SK-N-SH (cell line): ENCODE data around the gene TWNK. TPM values are rescaled to one million over a fixed set of nuclear protein-coding genes. Genes with fewer than 3 reads are reported as not detected.

Experiments used
- CTCF ChIA-PET: fragments of 300-600, 350-600 bp; formaldehyde crosslinking; extraction: SDS; loops from one replicate; lab custom pipeline; 2021; lab: Yijun Ruan, JAX
- POLR2A ChIA-PET: fragments of 350-600 bp; sonication (Branson Sonifier 250); formaldehyde crosslinking; extraction: SDS; loops from one replicate; lab custom pipeline; 2020; ENCODE audit warnings: antibody characterized with exemption, inconsistent platforms; lab: Yijun Ruan, JAX
- DNase-seq: peaks from one replicate; pipeline ENCODE4 v3.0.0; 2012
- H2AFZ ChIP-seq: fragments of 200-600 bp; sonication (generic); 2 replicates; pipeline ENCODE4 v1.8.1; 2016; ENCODE audit warnings: antibody characterized with exemption, mild to moderate bottlenecking, low read depth
- H3F3A ChIP-seq: fragments of 200-600 bp; sonication (generic); replicated peaks from 2 replicates; pipeline ENCODE3; 2016; ENCODE audit warnings: antibody characterized with exemption, mild to moderate bottlenecking; ENCODE audit not compliant: insufficient read depth
- H3K27ac ChIP-seq, 2 experiments: fragments of 200-500 bp in 1 of 2; fragments of 200-600 bp in 1 of 2; sonication (Bioruptor generic) in 1 of 2; sonication (generic), shearing (Covaris generic) in 1 of 2; 2 replicates each; pipeline versions ENCODE4 v1.5.1 to v1.6.1; 2014 to 2016; ENCODE audit warnings: low read depth in 2 of 2, inconsistent platforms in 1 of 2, low read length in 1 of 2, mild to moderate bottlenecking in 1 of 2, mixed read lengths in 1 of 2
- H3K27me3 ChIP-seq: fragments of 200-600 bp; sonication (generic), shearing (Covaris generic); 2 replicates; pipeline ENCODE4 v1.6.1; 2016; ENCODE audit warnings: mixed run types; ENCODE audit not compliant: insufficient read depth
- H3K36me3 ChIP-seq, 2 experiments: fragments of 200-500 bp in 1 of 2; fragments of 200-600 bp in 1 of 2; sonication (Bioruptor generic) in 1 of 2; sonication (generic) in 1 of 2; replicated peaks in 1 of 2; 2 replicates each; pipeline versions ENCODE3 to v1.5.1; 2014 to 2016; ENCODE audit warnings: low read length in 1 of 2, mild to moderate bottlenecking in 1 of 2; ENCODE audit not compliant: insufficient read depth in 2 of 2, control insufficient read depth in 1 of 2
- H3K4me1 ChIP-seq, 2 experiments: fragments of 200-500 bp in 1 of 2; fragments of 200-600 bp in 1 of 2; sonication (Bioruptor generic) in 1 of 2; sonication (generic), shearing (Covaris generic) in 1 of 2; 2 replicates each; pipeline versions ENCODE4 v1.5.1 to v1.6.1; 2014 to 2016; ENCODE audit warnings: low read depth in 1 of 2, low read length in 1 of 2, mixed run types in 1 of 2; ENCODE audit not compliant: insufficient read depth in 2 of 2, control insufficient read depth in 1 of 2
- H3K4me2 ChIP-seq: fragments of 200-600 bp; sonication (generic), shearing (Covaris generic); 2 replicates; pipeline ENCODE4 v1.6.1; 2017; ENCODE audit warnings: mixed run types
- H3K4me3 ChIP-seq, 2 experiments: fragments of 200-500 bp in 1 of 2; fragments of 200-600 bp in 1 of 2; sonication (Bioruptor generic) in 1 of 2; sonication (generic), shearing (Covaris generic) in 1 of 2; 2 replicates each; pipeline versions ENCODE4 v1.5.1 to v1.8.1; 2014 to 2016; ENCODE audit warnings: low read depth in 2 of 2, inconsistent platforms in 1 of 2, low read length in 1 of 2, mild to moderate bottlenecking in 1 of 2, mixed read lengths in 1 of 2, moderate library complexity in 1 of 2
- H3K79me2 ChIP-seq: fragments of 200-600 bp; sonication (generic); 2 replicates; pipeline ENCODE4 v1.8.1; 2017; ENCODE audit warnings: mild to moderate bottlenecking; ENCODE audit not compliant: insufficient read depth
- H3K9ac ChIP-seq: fragments of 200-600 bp; sonication (generic); 2 replicates; pipeline ENCODE4 v1.6.1; 2017; ENCODE audit warnings: mixed run types
- H3K9me2 ChIP-seq: fragments of 200-600 bp; sonication (generic); 2 replicates; pipeline ENCODE4 v1.6.1; 2017; ENCODE audit warnings: mixed run types
- H3K9me3 ChIP-seq: fragments of 200-600 bp; sonication (generic); 2 replicates; pipeline ENCODE4 v1.6.1; 2017; ENCODE audit warnings: mixed run types, mild to moderate bottlenecking, moderate library complexity
- H4K20me1 ChIP-seq: fragments of 200-600 bp; sonication (generic); 2 replicates; pipeline ENCODE4 v1.6.1; 2017; ENCODE audit warnings: mild to moderate bottlenecking, mixed run types; ENCODE audit not compliant: insufficient read depth
- EP300 ChIP-seq, 2 experiments: IDR thresholded peaks; 2 replicates each; pipeline versions ENCODE4 v1.4.0 to v1.6.1; 2012; ENCODE audit warnings: borderline replicate concordance in 1 of 2, low read depth in 1 of 2, low read length in 1 of 2
- GABPA ChIP-seq: IDR thresholded peaks from 2 replicates; pipeline ENCODE4 v1.4.0; 2012; ENCODE audit warnings: low read depth, mild to moderate bottlenecking
- POLR2AphosphoS5 ChIP-seq: IDR thresholded peaks from 2 replicates; pipeline ENCODE4 v1.6.1; 2012; ENCODE audit warnings: low read depth, low read length
- WGBS: methylation state at CpG from one replicate; pipeline ENCODE4 v1.1.6; 2017; ENCODE audit warnings: low lambda C conversion rate; 5-methylcytosine and 5-hydroxymethylcytosine counted together
- polyA plus RNA-seq, 3 experiments: library from polyadenylated mRNA; depleted of rRNA; stranded (reverse); fragments of >200 nt; gene quantifications; 2 replicates each; pipeline ENCODE4 v1.2.3, GENCODE V29; 2012
- TF ChIP-seq, protein P1 (sequence below): IDR thresholded peaks from 2 replicates; pipeline ENCODE4 v1.6.1; 2012; ENCODE audit warnings: mild to moderate bottlenecking, low read depth, low read length, moderate library complexity
- TF ChIP-seq, protein P2 (sequence below): IDR thresholded peaks from 2 replicates; pipeline ENCODE4; 2012
- TF ChIP-seq, protein P3 (sequence below): fragments of 150-350 bp; IDR thresholded peaks from 2 replicates; pipeline ENCODE4 v1.6.1; 2017; ENCODE audit warnings: antibody characterized with exemption, low read length, low read depth, borderline replicate concordance

The TWNK gene
- polyA plus RNA-seq, 1 of the 3 experiments (the other 2 are of a cell fraction): 16.4 TPM

DNA sequence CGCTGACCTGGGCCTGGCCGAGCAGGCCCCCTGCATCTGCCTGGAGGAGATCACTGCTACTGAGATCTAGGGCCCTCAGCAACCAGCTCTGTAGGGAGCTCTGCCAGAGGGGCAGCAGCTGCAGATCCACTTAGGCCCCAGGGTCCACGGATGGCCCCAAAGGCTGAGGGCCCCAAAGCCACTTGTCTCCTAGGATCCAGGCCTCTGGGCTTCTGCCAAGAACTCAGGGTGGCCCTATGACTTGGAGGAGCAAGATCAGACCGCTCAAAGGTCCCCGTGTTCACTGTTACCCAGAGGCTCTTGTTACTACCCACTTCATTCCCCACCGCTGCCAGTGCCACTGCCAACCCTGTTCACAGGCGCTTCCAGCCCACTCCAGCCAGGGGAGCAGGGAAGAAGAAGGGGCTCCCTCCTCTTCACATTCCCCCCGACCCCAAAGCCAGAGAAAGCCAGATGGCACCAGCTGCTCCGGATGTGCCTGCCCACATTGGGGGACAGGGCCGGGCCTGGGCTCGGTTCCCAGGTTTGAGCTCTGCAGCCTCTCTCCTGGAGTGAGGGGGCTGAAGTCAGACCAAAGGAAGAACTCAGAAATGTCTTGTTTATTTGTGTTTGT is 19.9 kb downstream of the TWNK start (continued):
- TF ChIP-seq, protein P1, sequence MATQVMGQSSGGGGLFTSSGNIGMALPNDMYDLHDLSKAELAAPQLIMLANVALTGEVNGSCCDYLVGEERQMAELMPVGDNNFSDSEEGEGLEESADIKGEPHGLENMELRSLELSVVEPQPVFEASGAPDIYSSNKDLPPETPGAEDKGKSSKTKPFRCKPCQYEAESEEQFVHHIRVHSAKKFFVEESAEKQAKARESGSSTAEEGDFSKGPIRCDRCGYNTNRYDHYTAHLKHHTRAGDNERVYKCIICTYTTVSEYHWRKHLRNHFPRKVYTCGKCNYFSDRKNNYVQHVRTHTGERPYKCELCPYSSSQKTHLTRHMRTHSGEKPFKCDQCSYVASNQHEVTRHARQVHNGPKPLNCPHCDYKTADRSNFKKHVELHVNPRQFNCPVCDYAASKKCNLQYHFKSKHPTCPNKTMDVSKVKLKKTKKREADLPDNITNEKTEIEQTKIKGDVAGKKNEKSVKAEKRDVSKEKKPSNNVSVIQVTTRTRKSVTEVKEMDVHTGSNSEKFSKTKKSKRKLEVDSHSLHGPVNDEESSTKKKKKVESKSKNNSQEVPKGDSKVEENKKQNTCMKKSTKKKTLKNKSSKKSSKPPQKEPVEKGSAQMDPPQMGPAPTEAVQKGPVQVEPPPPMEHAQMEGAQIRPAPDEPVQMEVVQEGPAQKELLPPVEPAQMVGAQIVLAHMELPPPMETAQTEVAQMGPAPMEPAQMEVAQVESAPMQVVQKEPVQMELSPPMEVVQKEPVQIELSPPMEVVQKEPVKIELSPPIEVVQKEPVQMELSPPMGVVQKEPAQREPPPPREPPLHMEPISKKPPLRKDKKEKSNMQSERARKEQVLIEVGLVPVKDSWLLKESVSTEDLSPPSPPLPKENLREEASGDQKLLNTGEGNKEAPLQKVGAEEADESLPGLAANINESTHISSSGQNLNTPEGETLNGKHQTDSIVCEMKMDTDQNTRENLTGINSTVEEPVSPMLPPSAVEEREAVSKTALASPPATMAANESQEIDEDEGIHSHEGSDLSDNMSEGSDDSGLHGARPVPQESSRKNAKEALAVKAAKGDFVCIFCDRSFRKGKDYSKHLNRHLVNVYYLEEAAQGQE: no peak
- no peak for TF ChIP-seq GABPA

DNA sequence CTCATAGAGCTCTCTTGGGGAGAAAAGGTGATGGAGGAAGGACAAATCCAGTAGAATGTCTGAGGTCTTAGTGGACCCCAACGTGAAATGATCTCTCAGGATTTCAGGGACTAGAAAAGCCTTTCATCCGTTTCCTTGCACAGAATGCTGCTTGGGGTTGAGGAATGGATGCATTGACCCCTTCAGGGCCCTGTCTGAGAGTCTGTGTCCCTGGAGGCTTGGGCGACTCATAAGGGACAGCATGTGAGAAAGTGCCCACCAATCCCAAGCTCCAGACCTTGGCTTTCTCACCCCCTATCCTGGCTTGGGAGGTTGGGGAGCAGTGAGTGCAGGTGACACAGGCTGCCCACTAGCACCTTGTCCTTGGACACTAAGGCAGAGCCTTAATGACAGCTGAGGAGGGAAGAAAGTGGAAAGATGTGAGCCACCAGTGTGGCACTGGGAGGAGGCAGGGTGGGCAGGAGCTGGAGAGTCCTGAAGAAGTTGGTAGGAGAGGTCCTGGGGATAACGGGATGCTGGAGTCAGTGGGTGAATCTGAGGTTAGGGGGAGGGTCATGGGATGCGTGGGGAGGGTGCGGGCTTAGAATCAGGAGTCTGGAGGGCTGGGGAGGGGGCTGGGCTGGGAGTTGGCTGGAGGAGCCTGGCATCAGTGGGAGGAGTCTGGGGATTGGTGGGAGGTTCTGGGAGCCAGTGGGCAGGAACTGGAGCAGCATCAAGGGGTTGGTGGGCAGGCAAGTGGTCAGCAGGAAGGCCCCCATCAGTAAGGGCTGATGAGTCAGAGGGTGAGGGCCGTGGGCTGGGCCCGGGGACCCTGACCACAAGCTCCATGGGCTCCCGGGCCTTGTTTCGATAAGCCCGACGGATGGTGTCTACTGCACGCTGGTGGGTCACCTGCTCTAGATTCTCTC is 20.8 kb downstream of the TWNK start:
- no peak overlapping the region for H3K9ac ChIP-seq
- H3K4me2 ChIP-seq: no peak overlapping the region
- no peak overlapping the region for H3K4me3 ChIP-seq
- no peaks in the 10 kb centered on the region for H3K9me3 ChIP-seq
- H3K27ac ChIP-seq: peak overlapping the region in 1 of 2 experiments; percentile 22; a peak in 2 of 4 replicates
- H3K36me3 ChIP-seq: peaks cover 28 to 39% of the 10 kb centered on the region in 2 experiments
- peaks cover 15% of the 10 kb centered on the region for H3K79me2 ChIP-seq
- H3K4me1 ChIP-seq: peaks cover 5 to 30% of the 10 kb centered on the region in 2 experiments; a peak in 1 of 4 replicates
- peak; percentile 45 for DNase-seq
- CTCF ChIA-PET: interaction anchor here (0.6 to 24.5 kb wide), 7 partner anchors 9 to 134 kb away, joined by 3 to 443 read pairs (median 4); partner anchors contain the start of gene LZTS2
- 70% methylated on average over 6 of the region's 13 CpGs for WGBS
- H4K20me1 ChIP-seq: peaks cover 19% of the 10 kb centered on the region; the same call in 1 of the 2 replicates
- no peak overlapping the region for H2AFZ ChIP-seq
- H3F3A ChIP-seq: peaks cover 24% of the 10 kb centered on the region
- POLR2A ChIA-PET: interaction anchor here (0.6 to 0.9 kb wide), 2 partner anchors 10 to 13 kb away, joined by 3 read pairs; no protein-coding TSS in a partner anchor
- no peaks in the 10 kb centered on the region for H3K9me2 ChIP-seq
- TF ChIP-seq, protein P2, sequence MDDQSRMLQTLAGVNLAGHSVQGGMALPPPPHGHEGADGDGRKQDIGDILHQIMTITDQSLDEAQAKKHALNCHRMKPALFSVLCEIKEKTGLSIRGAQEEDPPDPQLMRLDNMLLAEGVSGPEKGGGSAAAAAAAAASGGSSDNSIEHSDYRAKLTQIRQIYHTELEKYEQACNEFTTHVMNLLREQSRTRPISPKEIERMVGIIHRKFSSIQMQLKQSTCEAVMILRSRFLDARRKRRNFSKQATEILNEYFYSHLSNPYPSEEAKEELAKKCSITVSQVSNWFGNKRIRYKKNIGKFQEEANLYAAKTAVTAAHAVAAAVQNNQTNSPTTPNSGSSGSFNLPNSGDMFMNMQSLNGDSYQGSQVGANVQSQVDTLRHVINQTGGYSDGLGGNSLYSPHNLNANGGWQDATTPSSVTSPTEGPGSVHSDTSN: no peak
- TF ChIP-seq EP300 (IDR thresholded peaks at IDR 0.05; ENCODE audit: borderline replicate concordance in 1 of 2, low read depth in 1 of 2, low read length in 1 of 2): no peak
- TF ChIP-seq POLR2AphosphoS5: peak; percentile 8; the same call in 1 of the 2 replicates
- TF ChIP-seq, protein P3, sequence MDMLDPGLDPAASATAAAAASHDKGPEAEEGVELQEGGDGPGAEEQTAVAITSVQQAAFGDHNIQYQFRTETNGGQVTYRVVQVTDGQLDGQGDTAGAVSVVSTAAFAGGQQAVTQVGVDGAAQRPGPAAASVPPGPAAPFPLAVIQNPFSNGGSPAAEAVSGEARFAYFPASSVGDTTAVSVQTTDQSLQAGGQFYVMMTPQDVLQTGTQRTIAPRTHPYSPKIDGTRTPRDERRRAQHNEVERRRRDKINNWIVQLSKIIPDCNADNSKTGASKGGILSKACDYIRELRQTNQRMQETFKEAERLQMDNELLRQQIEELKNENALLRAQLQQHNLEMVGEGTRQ: no peak
- no peaks in the 10 kb centered on the region for H3K27me3 ChIP-seq
